HepG2 (cell line): ENCODE measurements around the gene CCDC57. TPM values are rescaled to one million over a fixed set of nuclear protein-coding genes. Genes with fewer than 3 reads are reported as not detected.

ENCODE experiments used
- ATAC-seq: fragments of 200-7000 bp; cut with Tn5 transposase; 3 replicates; pipeline ENCODE4 v1.9.1; 2020; ENCODE audit warnings: mild to moderate bottlenecking, moderate library complexity
- BruUV-seq: library from RNA; stranded (reverse); fragments of 400-500 nt; replicated peaks from 2 replicates; lab custom pipeline; 2021; lab: Mats Ljungman, UMichigan
- CTCF ChIA-PET: fragments of 300-600 bp; formaldehyde crosslinking; extraction: SDS; loops from one replicate; lab custom pipeline; 2021; ENCODE audit warnings: low total read pairs, inconsistent platforms, low intra/inter-chr PET ratio; lab: Yijun Ruan, JAX
- POLR2A ChIA-PET: fragments of 350-600 bp; sonication (Branson Sonifier 250); formaldehyde crosslinking; loops from one replicate; lab custom pipeline; 2020; ENCODE audit warnings: antibody characterized with exemption, inconsistent platforms; lab: Yijun Ruan, JAX
- DNase-seq: peaks from one replicate; pipeline ENCODE4 v3.0.0-alpha.2; 2015; ENCODE audit warnings: low spot score
- FAIRE-seq: peaks from 3 replicates; lab custom pipeline; 2011; peaks lifted over from hg19 to GRCh38; lab: Jason Lieb, UNC
- H2AFZ ChIP-seq: one replicate; pipeline ENCODE4 v1.6.1; 2011; ENCODE audit warnings: low read length, inconsistent platforms
- H3K27ac ChIP-seq: fragments of 300-600 bp; 3 replicates; pipeline ENCODE4 v1.8.0; 2011; ENCODE audit warnings: mixed run types, mild to moderate bottlenecking, mixed read lengths, low read length, inconsistent platforms; ENCODE audit not compliant: insufficient read depth; ENCODE audit errors: extremely low read length
- H3K27me3 ChIP-seq, 2 experiments: fragments of 200-600 bp in 1 of 2; 2 replicates in 1 of 2; 3 replicates in 1 of 2; pipeline versions ENCODE4 v1.6.0 to v1.8.0; 2011; ENCODE audit warnings: low read length in 2 of 2, mild to moderate bottlenecking in 2 of 2, moderate library complexity in 2 of 2, inconsistent platforms in 1 of 2; ENCODE audit not compliant: insufficient read depth in 2 of 2, control insufficient read depth in 1 of 2
- H3K36me3 ChIP-seq, 2 experiments: fragments of 200-600 bp in 1 of 2; replicated peaks in 1 of 2; 2 replicates in 1 of 2; 3 replicates in 1 of 2; pipeline versions ENCODE4 v1.5.1 to v1.8.0; 2011; ENCODE audit warnings: low read length in 2 of 2, inconsistent platforms in 1 of 2; ENCODE audit not compliant: insufficient read depth in 2 of 2, control insufficient read depth in 1 of 2
- H3K4me1 ChIP-seq: 2 replicates; pipeline ENCODE4 v1.5.1; 2012; ENCODE audit warnings: low read length, inconsistent platforms; ENCODE audit not compliant: insufficient read depth
- H3K4me2 ChIP-seq: 2 replicates; pipeline ENCODE4 v1.6.0; 2011; ENCODE audit warnings: low read depth, low read length, inconsistent platforms
- H3K4me3 ChIP-seq, 3 experiments: fragments of 200-600 bp in 1 of 3; sonication (generic), shearing (Covaris generic) in 1 of 3; replicated peaks in 1 of 3; 2 replicates each; pipeline ENCODE4 v1.5.1; 2011 to 2016; ENCODE audit warnings: low read length in 3 of 3, inconsistent platforms in 2 of 3, low read depth in 2 of 3, mild to moderate bottlenecking in 2 of 3, control low read depth in 1 of 3, mixed read lengths in 1 of 3; ENCODE audit not compliant: insufficient read depth in 1 of 3
- H3K79me2 ChIP-seq: one replicate; pipeline ENCODE4 v1.6.1; 2011; ENCODE audit warnings: low read length, inconsistent platforms; ENCODE audit not compliant: insufficient read depth
- H3K9ac ChIP-seq: 2 replicates; pipeline ENCODE4 v1.6.0; 2011; ENCODE audit warnings: mild to moderate bottlenecking, low read depth, low read length, inconsistent platforms; ENCODE audit not compliant: insufficient read depth
- H3K9me3 ChIP-seq: 2 replicates; pipeline ENCODE4 v1.5.1; 2012; ENCODE audit warnings: mild to moderate bottlenecking, low read length
- H4K20me1 ChIP-seq: 2 replicates; pipeline ENCODE4 v1.6.0; 2011; ENCODE audit warnings: inconsistent platforms, mild to moderate bottlenecking, low read length, moderate library complexity; ENCODE audit not compliant: insufficient read depth
- ARNTL ChIP-seq: sonication (generic); formaldehyde crosslinking; IDR thresholded peaks from 2 replicates; pipeline ENCODE4 v1.4.0; 2020; ENCODE audit warnings: mild to moderate bottlenecking, missing genetic modification reagents
- RAD51 ChIP-seq: fragments of 450-650 bp; IDR thresholded peaks from 2 replicates; pipeline ENCODE4 v1.6.1; 2016; ENCODE audit warnings: borderline replicate concordance
- RARA ChIP-seq: IDR thresholded peaks from 2 replicates; pipeline ENCODE4 v1.6.1; 2016; ENCODE audit warnings: missing genetic modification reagents, missing compliant biosample characterization
- THYN1 ChIP-seq: sonication (generic); formaldehyde crosslinking; IDR thresholded peaks from 2 replicates; pipeline ENCODE4 v1.8.1; 2023; ENCODE audit warnings: low read depth, mild to moderate bottlenecking, moderate library complexity, missing genetic modification reagents, borderline replicate concordance
- ZBTB38 ChIP-seq: sonication (generic); formaldehyde crosslinking; IDR thresholded peaks from 2 replicates; pipeline ENCODE4 v1.5.1; 2020; ENCODE audit warnings: mild to moderate bottlenecking, missing genetic modification reagents
- ZBTB42 ChIP-seq: sonication (generic); formaldehyde crosslinking; IDR thresholded peaks from 2 replicates; pipeline ENCODE4 v1.5.0; 2020; ENCODE audit warnings: mild to moderate bottlenecking, missing genetic modification reagents
- ZFP1 ChIP-seq: IDR thresholded peaks from 2 replicates; pipeline ENCODE4 v1.6.1; 2016
- ZMAT3 ChIP-seq: sonication (generic); formaldehyde crosslinking; conservative IDR thresholded peaks from 2 replicates; pipeline ENCODE4 v1.7.0; 2021; ENCODE audit warnings: missing genetic modification reagents
- ZNF75D ChIP-seq: sonication (generic); formaldehyde crosslinking; IDR thresholded peaks from 2 replicates; pipeline ENCODE4 v1.8.1; 2023; ENCODE audit warnings: missing genetic modification reagents, mild to moderate bottlenecking, borderline replicate concordance
- WGBS: methylation state at CpG from one replicate; pipeline ENCODE4 v1.1.6; 2017; ENCODE audit warnings: low lambda C conversion rate; 5-methylcytosine and 5-hydroxymethylcytosine counted together
- in situ Hi-C: cut with HindIII; loops from 2 replicates; pipeline ENCODE4 v1.10.0; 2017; ENCODE audit warnings: low pct_unique_long_range_greater_than_20kb; ENCODE audit not compliant: extremely low pct_ligation_motif_present
- intact Hi-C: fragments of 100-400 bp; cut with micrococcal nuclease; formaldehyde crosslinking; loops from one replicate; pipeline ENCODE4 v1.10.0; 2022; ENCODE audit not compliant: unreplicated experiment
- polyA plus RNA-seq, 8 experiments: library from polyadenylated mRNA; depleted of rRNA in 3 of 8; stranded (reverse) in 7 of 8; unstranded in 1 of 8; fragments of >200 nt; fragmentation: Illumina TruSeq in 4 of 8; extraction: Trizol in 4 of 8; gene quantifications; 2 replicates each; pipeline versions ENCODE4 v1.2.1 to v1.2.3, GENCODE V29; 2011 to 2016; ENCODE audit warnings: low read depth in 4 of 8, missing spikeins in 1 of 8, mixed read lengths in 1 of 8; ENCODE audit not compliant: insufficient read depth in 1 of 8
- total RNA-seq, 5 experiments: library from RNA; depleted of rRNA; stranded (reverse); fragments of >200 nt; fragmentation: Illumina TruSeq; extraction: Trizol; gene quantifications; 2 replicates each; pipeline ENCODE4 v1.2.3, GENCODE V29; 2016; ENCODE audit warnings: low read depth in 1 of 5
- TF ChIP-seq, protein P1 (sequence below): sonication (generic); formaldehyde crosslinking; IDR thresholded peaks from 2 replicates; pipeline ENCODE4 v1.5.0; 2020; ENCODE audit warnings: missing genetic modification reagents, mild to moderate bottlenecking, borderline replicate concordance
- TF ChIP-seq, protein P2 (sequence below): sonication (generic); formaldehyde crosslinking; IDR thresholded peaks from 2 replicates; pipeline ENCODE4 v1.5.0; 2020; ENCODE audit warnings: missing genetic modification reagents
- TF ChIP-seq, protein P3 (sequence below): sonication (generic); formaldehyde crosslinking; IDR thresholded peaks from 2 replicates; pipeline ENCODE4 v1.4.0; 2020; ENCODE audit warnings: missing genetic modification reagents, borderline replicate concordance
- TF ChIP-seq, protein P4 (sequence below): sonication (generic); formaldehyde crosslinking; IDR thresholded peaks from 2 replicates; pipeline ENCODE4 v1.5.0; 2020; ENCODE audit warnings: mild to moderate bottlenecking, missing genetic modification reagents, borderline replicate concordance

Gene CCDC57
- total and polyA plus RNA-seq, 2 of the 13 experiments (the other 11 are each of a cell fraction or from before 2014, with no cell fraction given): 59.3 to 59.9 TPM

DNA sequence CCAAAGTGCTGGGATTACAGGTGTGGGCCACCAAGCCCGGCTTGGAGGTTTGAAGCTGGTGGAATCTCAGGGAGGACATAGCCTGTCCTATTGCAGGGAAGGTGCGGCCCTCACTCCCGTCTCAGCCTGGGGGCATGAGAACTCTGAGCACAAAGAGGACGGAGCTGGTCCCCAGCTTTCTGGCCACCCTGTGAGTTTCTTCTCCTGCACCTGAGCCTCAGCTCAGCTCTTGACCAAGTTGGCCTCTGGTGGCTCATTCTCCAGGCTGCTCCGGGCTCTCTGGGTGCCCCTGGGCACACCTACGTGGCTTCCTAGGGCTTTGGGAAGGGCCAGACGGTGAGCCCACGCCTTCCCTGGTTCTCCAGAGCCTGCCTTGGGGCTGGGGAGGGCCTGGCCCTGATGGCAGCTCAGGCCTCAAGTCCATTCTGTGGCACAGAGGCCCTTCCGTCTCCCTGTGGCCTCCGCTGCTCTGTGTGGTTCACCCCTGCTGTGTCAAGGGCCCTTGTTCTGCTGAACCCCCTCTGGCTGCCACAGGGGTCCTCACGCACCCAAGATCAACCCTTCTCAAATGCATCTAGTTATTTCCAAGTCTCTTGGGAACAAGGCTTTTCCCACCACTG, 107.7 kb downstream of the CCDC57 start:
- peaks cover 79% of the 10 kb centered on the region for H3K4me1 ChIP-seq
- H4K20me1 ChIP-seq: no peaks in the 10 kb centered on the region
- H3K9me3 ChIP-seq: no peaks in the 10 kb centered on the region
- BruUV-seq: no TSS peak
- ChIA-PET POLR2A (interaction anchor here (1.0 to 5.9 kb wide), 7 partner anchors 39 to 131 kb away, joined by 3 to 61 read pairs (median 4); partner anchors contain the start of genes CENPX, DCXR, DUS1L and LRRC45), CTCF (interaction anchor here (2.6 kb wide), 1 partner anchor 49 kb away, joined by 16 read pairs; no protein-coding TSS in a partner anchor)
- H3K27me3 ChIP-seq: no peaks in the 10 kb centered on the region
- peak overlapping the region; percentile 78 for H3K9ac ChIP-seq
- peaks cover 16% of the 10 kb centered on the region for H3K79me2 ChIP-seq
- peak overlapping the region; percentile 95 for H3K4me2 ChIP-seq
- DNase-seq: no peak
- no peak overlapping the region for H2AFZ ChIP-seq
- in situ Hi-C loops: no loop called here
- FAIRE-seq: no peak
- peak overlapping the region; percentile 56 to 82 (median 57); a peak in 5 of 6 replicates for H3K4me3 ChIP-seq
- peak overlapping the region; percentile 72 for H3K27ac ChIP-seq
- WGBS: 93% methylated on average over 11 of the region's 11 CpGs
- intact Hi-C loops: loop anchor here (10.0 kb wide), 1 partner anchor 130 kb away; no protein-coding TSS in a partner anchor
- no peak for ATAC-seq
- H3K36me3 ChIP-seq: no peaks in the 10 kb centered on the region
- TF ChIP-seq, protein P1, sequence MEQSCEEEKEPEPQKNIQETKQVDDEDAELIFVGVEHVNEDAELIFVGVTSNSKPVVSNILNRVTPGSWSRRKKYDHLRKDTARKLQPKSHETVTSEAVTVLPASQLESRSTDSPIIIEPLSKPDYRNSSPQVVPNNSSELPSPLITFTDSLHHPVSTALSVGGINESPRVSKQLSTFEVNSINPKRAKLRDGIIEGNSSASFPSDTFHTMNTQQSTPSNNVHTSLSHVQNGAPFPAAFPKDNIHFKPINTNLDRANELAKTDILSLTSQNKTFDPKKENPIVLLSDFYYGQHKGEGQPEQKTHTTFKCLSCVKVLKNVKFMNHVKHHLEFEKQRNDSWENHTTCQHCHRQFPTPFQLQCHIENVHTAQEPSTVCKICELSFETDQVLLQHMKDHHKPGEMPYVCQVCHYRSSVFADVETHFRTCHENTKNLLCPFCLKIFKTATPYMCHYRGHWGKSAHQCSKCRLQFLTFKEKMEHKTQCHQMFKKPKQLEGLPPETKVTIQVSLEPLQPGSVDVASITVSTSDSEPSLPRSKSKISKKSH (CRISPR knock-in tag): no peak
- TF ChIP-seq, protein P2, sequence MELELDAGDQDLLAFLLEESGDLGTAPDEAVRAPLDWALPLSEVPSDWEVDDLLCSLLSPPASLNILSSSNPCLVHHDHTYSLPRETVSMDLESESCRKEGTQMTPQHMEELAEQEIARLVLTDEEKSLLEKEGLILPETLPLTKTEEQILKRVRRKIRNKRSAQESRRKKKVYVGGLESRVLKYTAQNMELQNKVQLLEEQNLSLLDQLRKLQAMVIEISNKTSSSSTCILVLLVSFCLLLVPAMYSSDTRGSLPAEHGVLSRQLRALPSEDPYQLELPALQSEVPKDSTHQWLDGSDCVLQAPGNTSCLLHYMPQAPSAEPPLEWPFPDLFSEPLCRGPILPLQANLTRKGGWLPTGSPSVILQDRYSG (CRISPR knock-in tag): no peak
- 0 out of 2 replicates have a peak, but pooled peaks have one; percentile 6 for TF ChIP-seq ARNTL (CRISPR knock-in tag)
- TF ChIP-seq ZMAT3 (CRISPR knock-in tag): 0 out of 2 replicates have a peak, but pooled peaks have one; percentile 49
- no peak for TF ChIP-seq ZBTB42
- no peak for TF ChIP-seq RAD51
- TF ChIP-seq, protein P3, sequence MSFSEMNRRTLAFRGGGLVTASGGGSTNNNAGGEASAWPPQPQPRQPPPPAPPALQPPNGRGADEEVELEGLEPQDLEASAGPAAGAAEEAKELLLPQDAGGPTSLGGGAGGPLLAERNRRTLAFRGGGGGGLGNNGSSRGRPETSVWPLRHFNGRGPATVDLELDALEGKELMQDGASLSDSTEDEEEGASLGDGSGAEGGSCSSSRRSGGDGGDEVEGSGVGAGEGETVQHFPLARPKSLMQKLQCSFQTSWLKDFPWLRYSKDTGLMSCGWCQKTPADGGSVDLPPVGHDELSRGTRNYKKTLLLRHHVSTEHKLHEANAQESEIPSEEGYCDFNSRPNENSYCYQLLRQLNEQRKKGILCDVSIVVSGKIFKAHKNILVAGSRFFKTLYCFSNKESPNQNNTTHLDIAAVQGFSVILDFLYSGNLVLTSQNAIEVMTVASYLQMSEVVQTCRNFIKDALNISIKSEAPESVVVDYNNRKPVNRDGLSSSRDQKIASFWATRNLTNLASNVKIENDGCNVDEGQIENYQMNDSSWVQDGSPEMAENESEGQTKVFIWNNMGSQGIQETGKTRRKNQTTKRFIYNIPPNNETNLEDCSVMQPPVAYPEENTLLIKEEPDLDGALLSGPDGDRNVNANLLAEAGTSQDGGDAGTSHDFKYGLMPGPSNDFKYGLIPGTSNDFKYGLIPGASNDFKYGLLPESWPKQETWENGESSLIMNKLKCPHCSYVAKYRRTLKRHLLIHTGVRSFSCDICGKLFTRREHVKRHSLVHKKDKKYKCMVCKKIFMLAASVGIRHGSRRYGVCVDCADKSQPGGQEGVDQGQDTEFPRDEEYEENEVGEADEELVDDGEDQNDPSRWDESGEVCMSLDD: no peak
- no peak for TF ChIP-seq THYN1 (CRISPR knock-in tag)
- TF ChIP-seq ZBTB38 (CRISPR knock-in tag): peak; percentile 70
- no peak for TF ChIP-seq ZFP1 (CRISPR knock-in tag)
- no peak for TF ChIP-seq ZNF75D (CRISPR knock-in tag)
- TF ChIP-seq RARA (CRISPR knock-in tag): no peak
- TF ChIP-seq, protein P4, sequence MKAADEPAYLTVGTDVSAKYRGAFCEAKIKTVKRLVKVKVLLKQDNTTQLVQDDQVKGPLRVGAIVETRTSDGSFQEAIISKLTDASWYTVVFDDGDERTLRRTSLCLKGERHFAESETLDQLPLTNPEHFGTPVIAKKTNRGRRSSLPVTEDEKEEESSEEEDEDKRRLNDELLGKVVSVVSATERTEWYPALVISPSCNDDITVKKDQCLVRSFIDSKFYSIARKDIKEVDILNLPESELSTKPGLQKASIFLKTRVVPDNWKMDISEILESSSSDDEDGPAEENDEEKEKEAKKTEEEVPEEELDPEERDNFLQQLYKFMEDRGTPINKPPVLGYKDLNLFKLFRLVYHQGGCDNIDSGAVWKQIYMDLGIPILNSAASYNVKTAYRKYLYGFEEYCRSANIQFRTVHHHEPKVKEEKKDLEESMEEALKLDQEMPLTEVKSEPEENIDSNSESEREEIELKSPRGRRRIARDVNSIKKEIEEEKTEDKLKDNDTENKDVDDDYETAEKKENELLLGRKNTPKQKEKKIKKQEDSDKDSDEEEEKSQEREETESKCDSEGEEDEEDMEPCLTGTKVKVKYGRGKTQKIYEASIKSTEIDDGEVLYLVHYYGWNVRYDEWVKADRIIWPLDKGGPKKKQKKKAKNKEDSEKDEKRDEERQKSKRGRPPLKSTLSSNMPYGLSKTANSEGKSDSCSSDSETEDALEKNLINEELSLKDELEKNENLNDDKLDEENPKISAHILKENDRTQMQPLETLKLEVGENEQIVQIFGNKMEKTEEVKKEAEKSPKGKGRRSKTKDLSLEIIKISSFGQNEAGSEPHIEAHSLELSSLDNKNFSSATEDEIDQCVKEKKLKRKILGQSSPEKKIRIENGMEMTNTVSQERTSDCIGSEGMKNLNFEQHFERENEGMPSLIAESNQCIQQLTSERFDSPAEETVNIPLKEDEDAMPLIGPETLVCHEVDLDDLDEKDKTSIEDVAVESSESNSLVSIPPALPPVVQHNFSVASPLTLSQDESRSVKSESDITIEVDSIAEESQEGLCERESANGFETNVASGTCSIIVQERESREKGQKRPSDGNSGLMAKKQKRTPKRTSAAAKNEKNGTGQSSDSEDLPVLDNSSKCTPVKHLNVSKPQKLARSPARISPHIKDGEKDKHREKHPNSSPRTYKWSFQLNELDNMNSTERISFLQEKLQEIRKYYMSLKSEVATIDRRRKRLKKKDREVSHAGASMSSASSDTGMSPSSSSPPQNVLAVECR (CRISPR knock-in tag): 0 out of 2 replicates have a peak, but pooled peaks have one; percentile 1
